GM12878 (cell line): ENCODE data around the gene B9D1. TPM values are rescaled to one million over a fixed set of nuclear protein-coding genes. Genes with fewer than 3 reads are reported as not detected.

Source experiments
- ATAC-seq: fragments of 200-7000 bp; cut with Tn5 transposase; 3 replicates; pipeline ENCODE4 v1.9.1; 2020; ENCODE audit warnings: mild to moderate bottlenecking, moderate library complexity
- BruUV-seq: library from RNA; stranded (reverse); fragments of 400-500 nt; replicated peaks from 2 replicates; lab custom pipeline; 2021; lab: Mats Ljungman, UMichigan
- CTCF ChIA-PET: fragments of 300-600 bp; sonication (Branson Sonifier 250); formaldehyde crosslinking; extraction: SDS; loops from one replicate; lab custom pipeline; 2021; ENCODE audit warnings: inconsistent platforms; lab: Yijun Ruan, JAX
- POLR2A ChIA-PET: fragments of 350-600 bp; formaldehyde crosslinking; extraction: SDS; loops from one replicate; lab custom pipeline; 2021; ENCODE audit warnings: inconsistent platforms; lab: Charles Lee
- RAD21 ChIA-PET: fragments of 300-600 bp; sonication (Branson Sonifier 250); formaldehyde crosslinking; loops from one replicate; lab custom pipeline; 2023; ENCODE audit warnings: antibody characterized with exemption; ENCODE audit not compliant: unreplicated experiment; lab: Charles Lee
- SMC1A ChIA-PET: fragments of 300-600 bp; sonication (Branson Sonifier 250); formaldehyde crosslinking; loops from one replicate; lab custom pipeline; 2023; ENCODE audit not compliant: unreplicated experiment, uncharacterized antibody; lab: Charles Lee
- DNase-seq: peaks from one replicate; pipeline ENCODE4 v3.0.0-alpha.2; 2011; ENCODE audit warnings: low read depth, low spot score
- FAIRE-seq: peaks from 3 replicates; lab custom pipeline; 2011; peaks lifted over from hg19 to GRCh38; lab: Jason Lieb, UNC
- H2AFZ ChIP-seq: 2 replicates; pipeline ENCODE4 v1.6.0; 2011; ENCODE audit warnings: low read depth, low read length, control low read depth; ENCODE audit not compliant: control insufficient read depth
- H3K27ac ChIP-seq: 2 replicates; pipeline ENCODE4 v1.5.1; 2011; ENCODE audit warnings: control low read depth; ENCODE audit not compliant: control insufficient read depth, insufficient read depth
- H3K27me3 ChIP-seq, 2 experiments: replicated peaks in 1 of 2; 2 replicates each; pipeline versions ENCODE4 v1.6.0 to v1.6.1; 2011; ENCODE audit warnings: low read length in 1 of 2; ENCODE audit not compliant: control insufficient read depth in 2 of 2, insufficient read depth in 2 of 2
- H3K36me3 ChIP-seq, 2 experiments: 2 replicates each; pipeline ENCODE4 v1.5.1; 2011; ENCODE audit warnings: low read length in 1 of 2; ENCODE audit not compliant: control insufficient read depth in 2 of 2, insufficient read depth in 2 of 2
- H3K4me1 ChIP-seq: 2 replicates; pipeline ENCODE4 v1.6.1; 2011; ENCODE audit warnings: mild to moderate bottlenecking, low read length, moderate library complexity, mixed read lengths; ENCODE audit not compliant: control insufficient read depth, insufficient read depth
- H3K4me2 ChIP-seq: 2 replicates; pipeline ENCODE4 v1.6.0; 2011; ENCODE audit warnings: control low read depth; ENCODE audit not compliant: control insufficient read depth, insufficient read depth
- H3K4me3 ChIP-seq: fragments of 200-600 bp; sonication (generic); 2 replicates; pipeline ENCODE4 v1.5.1; 2016
- H3K79me2 ChIP-seq: 2 replicates; pipeline ENCODE4 v1.6.0; 2011; ENCODE audit warnings: low read length; ENCODE audit not compliant: control insufficient read depth, insufficient read depth
- H3K9ac ChIP-seq: 2 replicates; pipeline ENCODE4 v1.8.0; 2011; ENCODE audit warnings: low read length, control low read depth, mixed read lengths; ENCODE audit not compliant: control insufficient read depth, insufficient read depth
- H3K9me3 ChIP-seq: replicated peaks from 3 replicates; pipeline ENCODE4 v1.5.1; 2011; ENCODE audit warnings: mild to moderate bottlenecking, low read length; ENCODE audit not compliant: control insufficient read depth, insufficient read depth
- H4K20me1 ChIP-seq: 2 replicates; pipeline ENCODE4 v1.6.0; 2011; ENCODE audit not compliant: control insufficient read depth, insufficient read depth
- MYC ChIP-seq: IDR thresholded peaks from 2 replicates; pipeline ENCODE4 v1.6.1; 2011; ENCODE audit warnings: mild to moderate bottlenecking, low read length, moderate library complexity, inconsistent platforms; ENCODE audit not compliant: insufficient read depth, insufficient replicate concordance, insufficient read length, severe bottlenecking
- PAX8 ChIP-seq: fragments of 450-650 bp; IDR thresholded peaks from 2 replicates; pipeline ENCODE4 v1.6.1; 2017; ENCODE audit warnings: mild to moderate bottlenecking, moderate library complexity
- ZNF384 ChIP-seq: IDR thresholded peaks from 2 replicates; pipeline ENCODE4 v1.6.1; 2012; ENCODE audit warnings: low read depth, mild to moderate bottlenecking, low read length, improper control_type of control experiment, borderline replicate concordance
- WGBS: methylation state at CpG from one replicate; pipeline ENCODE4 v1.1.6; 2016; ENCODE audit warnings: low lambda C conversion rate; ENCODE audit not compliant: insufficient replicate concordance, insufficient coverage; ENCODE audit errors: missing lambda C conversion rate; 5-methylcytosine and 5-hydroxymethylcytosine counted together
- in situ Hi-C: fragments of 300-500 bp; cut with MboI; formaldehyde crosslinking; loops from 9 replicates; pipeline ENCODE4 v1.14.3; 2018; ENCODE audit warnings: mixed read lengths
- intact Hi-C: fragments of 100-400 bp; cut with micrococcal nuclease; formaldehyde crosslinking; loops from one replicate; pipeline ENCODE4 v1.14.2; 2022; ENCODE audit not compliant: unreplicated experiment
- polyA plus RNA-seq, 11 experiments: library from polyadenylated mRNA; depleted of rRNA in 4 of 11; unstranded in 6 of 11; stranded (reverse) in 5 of 11; fragments of >200 nt; fragmentation: Nextera tagmentation in 4 of 11; fragmentation: Illumina TruSeq in 1 of 11; extraction: Ambion mirVana in 4 of 11; extraction: Trizol in 1 of 11; gene quantifications; 1 replicate in 1 of 11; 2 replicates in 10 of 11; pipeline versions ENCODE4 v1.2.1 to v1.2.3, GENCODE V29; 2011 to 2016; ENCODE audit warnings: inconsistent platforms in 2 of 11, missing spikeins in 2 of 11, low read depth in 1 of 11
- total RNA-seq, 4 experiments: library from RNA; depleted of rRNA in 3 of 4; stranded (reverse); fragments of >200 nt in 3 of 4; fragmentation: Illumina TruSeq in 1 of 4; extraction: Trizol in 1 of 4; gene quantifications; 2 replicates each; pipeline versions ENCODE4 v1.2.1 to v1.2.3, GENCODE V29; 2013 to 2021
- TF ChIP-seq, protein P1 (sequence below): IDR thresholded peaks from 2 replicates; pipeline ENCODE4 v1.6.1; 2012; ENCODE audit warnings: low read length, inconsistent platforms
- TF ChIP-seq, protein P2 (sequence below): IDR thresholded peaks from 2 replicates; pipeline ENCODE4 v1.6.1; 2012; ENCODE audit warnings: mild to moderate bottlenecking, low read depth, low read length

The B9D1 gene
- total and polyA plus RNA-seq, 10 of the 15 experiments (the other 5 are each of a cell fraction or from before 2014, with no cell fraction given) = 5.9 to 18.3 (median 9.8) TPM

- Histone ChIP-seq H3K4me3 (no peak overlapping the region), H2AFZ (no peak overlapping the region), H3K27me3 (no peaks in the 10 kb centered on the region; a peak in 1 of 4 replicates), H3K36me3 (no peaks in the 10 kb centered on the region; a peak in 1 of 4 replicates), H3K4me1 (peaks cover 4% of the 10 kb centered on the region; the same call in 1 of the 2 replicates), H3K79me2 (no peaks in the 10 kb centered on the region), H3K9me3 (no peaks in the 10 kb centered on the region), H4K20me1 (no peaks in the 10 kb centered on the region), H3K9ac (no peak overlapping the region), H3K27ac (no peak overlapping the region), H3K4me2 (no peak overlapping the region)
- no peak for DNase-seq
- RAD21 ChIA-PET = no interaction called here
- no peak for ATAC-seq
- CTCF ChIA-PET = no interaction called here
- POLR2A ChIA-PET = no interaction called here
- intact Hi-C loops = no loop called here
- no TSS peak for BruUV-seq
- no peak for FAIRE-seq
- 69% methylated on average over 7 of the region's 7 CpGs for WGBS
- TF ChIP-seq PAX8 (no peak), MYC (no peak), ZNF384 (no peak)
- TF ChIP-seq, protein P1, sequence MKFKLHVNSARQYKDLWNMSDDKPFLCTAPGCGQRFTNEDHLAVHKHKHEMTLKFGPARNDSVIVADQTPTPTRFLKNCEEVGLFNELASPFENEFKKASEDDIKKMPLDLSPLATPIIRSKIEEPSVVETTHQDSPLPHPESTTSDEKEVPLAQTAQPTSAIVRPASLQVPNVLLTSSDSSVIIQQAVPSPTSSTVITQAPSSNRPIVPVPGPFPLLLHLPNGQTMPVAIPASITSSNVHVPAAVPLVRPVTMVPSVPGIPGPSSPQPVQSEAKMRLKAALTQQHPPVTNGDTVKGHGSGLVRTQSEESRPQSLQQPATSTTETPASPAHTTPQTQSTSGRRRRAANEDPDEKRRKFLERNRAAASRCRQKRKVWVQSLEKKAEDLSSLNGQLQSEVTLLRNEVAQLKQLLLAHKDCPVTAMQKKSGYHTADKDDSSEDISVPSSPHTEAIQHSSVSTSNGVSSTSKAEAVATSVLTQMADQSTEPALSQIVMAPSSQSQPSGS = no peak
- TF ChIP-seq, protein P2, sequence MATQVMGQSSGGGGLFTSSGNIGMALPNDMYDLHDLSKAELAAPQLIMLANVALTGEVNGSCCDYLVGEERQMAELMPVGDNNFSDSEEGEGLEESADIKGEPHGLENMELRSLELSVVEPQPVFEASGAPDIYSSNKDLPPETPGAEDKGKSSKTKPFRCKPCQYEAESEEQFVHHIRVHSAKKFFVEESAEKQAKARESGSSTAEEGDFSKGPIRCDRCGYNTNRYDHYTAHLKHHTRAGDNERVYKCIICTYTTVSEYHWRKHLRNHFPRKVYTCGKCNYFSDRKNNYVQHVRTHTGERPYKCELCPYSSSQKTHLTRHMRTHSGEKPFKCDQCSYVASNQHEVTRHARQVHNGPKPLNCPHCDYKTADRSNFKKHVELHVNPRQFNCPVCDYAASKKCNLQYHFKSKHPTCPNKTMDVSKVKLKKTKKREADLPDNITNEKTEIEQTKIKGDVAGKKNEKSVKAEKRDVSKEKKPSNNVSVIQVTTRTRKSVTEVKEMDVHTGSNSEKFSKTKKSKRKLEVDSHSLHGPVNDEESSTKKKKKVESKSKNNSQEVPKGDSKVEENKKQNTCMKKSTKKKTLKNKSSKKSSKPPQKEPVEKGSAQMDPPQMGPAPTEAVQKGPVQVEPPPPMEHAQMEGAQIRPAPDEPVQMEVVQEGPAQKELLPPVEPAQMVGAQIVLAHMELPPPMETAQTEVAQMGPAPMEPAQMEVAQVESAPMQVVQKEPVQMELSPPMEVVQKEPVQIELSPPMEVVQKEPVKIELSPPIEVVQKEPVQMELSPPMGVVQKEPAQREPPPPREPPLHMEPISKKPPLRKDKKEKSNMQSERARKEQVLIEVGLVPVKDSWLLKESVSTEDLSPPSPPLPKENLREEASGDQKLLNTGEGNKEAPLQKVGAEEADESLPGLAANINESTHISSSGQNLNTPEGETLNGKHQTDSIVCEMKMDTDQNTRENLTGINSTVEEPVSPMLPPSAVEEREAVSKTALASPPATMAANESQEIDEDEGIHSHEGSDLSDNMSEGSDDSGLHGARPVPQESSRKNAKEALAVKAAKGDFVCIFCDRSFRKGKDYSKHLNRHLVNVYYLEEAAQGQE = no peak
- in situ Hi-C loops = no loop called here
- SMC1A ChIA-PET = no interaction called here
These were observed 50.1 kb downstream of the B9D1 start for GRCh38 chr17:19312406-19312805.
